ENCODE results near the gene TCF4. TPM values are rescaled to one million over a fixed set of nuclear protein-coding genes. Genes with fewer than 3 reads are reported as not detected.

The TCF4 gene
- total and polyA plus RNA-seq, 10 donors: 14.6 to 200 (median 153) TPM

DNA sequence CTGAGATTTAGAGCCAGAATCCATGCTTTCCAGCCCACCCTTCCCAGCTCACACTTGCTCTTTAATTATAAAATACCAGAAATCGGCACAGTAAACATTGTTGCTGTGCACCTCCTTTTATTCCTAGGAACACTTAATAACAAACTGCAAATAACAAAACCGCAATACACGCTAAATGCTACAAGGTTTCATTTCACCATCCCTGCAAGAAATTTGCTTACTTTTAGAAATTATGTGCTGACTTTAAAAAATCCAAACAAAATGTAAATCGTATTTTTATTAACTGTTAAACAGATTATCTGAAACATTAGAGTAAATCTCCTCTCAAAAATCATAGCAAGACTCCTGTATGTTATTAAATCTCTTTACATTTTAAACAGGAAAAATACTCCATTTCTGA is 79.3 kb downstream of the TCF4 start:
- TF ChIP-seq POLR2AphosphoS5 (IDR thresholded peaks at IDR 0.05) (no peak), POLR2A (IDR thresholded peaks at IDR 0.05) (no peak)
- TF ChIP-seq, protein P1, sequence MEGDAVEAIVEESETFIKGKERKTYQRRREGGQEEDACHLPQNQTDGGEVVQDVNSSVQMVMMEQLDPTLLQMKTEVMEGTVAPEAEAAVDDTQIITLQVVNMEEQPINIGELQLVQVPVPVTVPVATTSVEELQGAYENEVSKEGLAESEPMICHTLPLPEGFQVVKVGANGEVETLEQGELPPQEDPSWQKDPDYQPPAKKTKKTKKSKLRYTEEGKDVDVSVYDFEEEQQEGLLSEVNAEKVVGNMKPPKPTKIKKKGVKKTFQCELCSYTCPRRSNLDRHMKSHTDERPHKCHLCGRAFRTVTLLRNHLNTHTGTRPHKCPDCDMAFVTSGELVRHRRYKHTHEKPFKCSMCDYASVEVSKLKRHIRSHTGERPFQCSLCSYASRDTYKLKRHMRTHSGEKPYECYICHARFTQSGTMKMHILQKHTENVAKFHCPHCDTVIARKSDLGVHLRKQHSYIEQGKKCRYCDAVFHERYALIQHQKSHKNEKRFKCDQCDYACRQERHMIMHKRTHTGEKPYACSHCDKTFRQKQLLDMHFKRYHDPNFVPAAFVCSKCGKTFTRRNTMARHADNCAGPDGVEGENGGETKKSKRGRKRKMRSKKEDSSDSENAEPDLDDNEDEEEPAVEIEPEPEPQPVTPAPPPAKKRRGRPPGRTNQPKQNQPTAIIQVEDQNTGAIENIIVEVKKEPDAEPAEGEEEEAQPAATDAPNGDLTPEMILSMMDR (IDR thresholded peaks at IDR 0.05 in 8 of 11, conservative IDR thresholded peaks at IDR 0.05 in 3 of 11): no peak
- WGBS, 5 donors: 66 to 90% (median 83%) methylated on average over 4 of the region's 4 CpGs
- Histone ChIP-seq H3K36me3 (no peaks in the 10 kb centered on the region), H3K9me3 (no peaks in the 10 kb centered on the region), H3K27ac (peak overlapping the region in 6 of 8 donors; percentile 76 to 90 (median 82)), H3K4me3 (no peak overlapping the region), H3K27me3 (replicated peaks in 1 of 7) (no peaks in the 10 kb centered on the region), H3K4me1 (peaks cover 0 to 71% (median 29%) of the 10 kb centered on the region in 6 donors)
- no peak for DNase-seq
- intact Hi-C loops (cut with DNase I; ENCODE audit: low total_unique reads): no loop called here

DNA sequence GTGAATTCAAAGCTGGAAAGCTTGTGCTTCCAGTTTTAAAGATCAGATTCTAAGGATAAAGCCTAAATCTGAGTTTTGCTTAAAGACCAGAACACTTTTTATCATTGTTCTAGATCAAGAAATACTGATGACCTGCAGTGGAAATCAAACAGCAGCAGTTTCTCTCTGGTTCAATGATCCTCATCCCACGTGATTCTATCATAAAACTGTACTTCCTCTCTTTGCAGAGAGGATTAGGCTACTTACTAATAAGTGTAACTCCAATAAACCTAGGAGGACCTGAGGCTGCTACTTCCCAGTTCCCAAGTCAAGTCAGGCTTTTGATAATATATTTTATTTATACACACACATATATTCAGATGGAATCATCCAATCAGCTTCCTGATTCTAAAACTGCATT is 81.9 kb downstream of the TCF4 start:
- intact Hi-C loops (cut with DNase I; ENCODE audit: low total_unique reads): no loop called here
- Histone ChIP-seq H3K4me1 (peaks cover 0 to 63% (median 30%) of the 10 kb centered on the region in 6 donors), H3K9me3 (no peaks in the 10 kb centered on the region), H3K36me3 (no peaks in the 10 kb centered on the region), H3K27ac (peak overlapping the region in 5 of 8 donors; percentile 16 to 53 (median 39)), H3K27me3 (replicated peaks in 1 of 7) (no peaks in the 10 kb centered on the region), H3K4me3 (no peak overlapping the region)
- TF ChIP-seq POLR2A (IDR thresholded peaks at IDR 0.05): no peak
- TF ChIP-seq, protein P1 (IDR thresholded peaks at IDR 0.05 in 8 of 11, conservative IDR thresholded peaks at IDR 0.05 in 3 of 11): peak in 1 of 11 experiments; percentile 5
- 0 to 26% (median 14%) methylated on average over 1 of the region's 1 CpG for WGBS, 5 donors
- DNase-seq: no peak

DNA sequence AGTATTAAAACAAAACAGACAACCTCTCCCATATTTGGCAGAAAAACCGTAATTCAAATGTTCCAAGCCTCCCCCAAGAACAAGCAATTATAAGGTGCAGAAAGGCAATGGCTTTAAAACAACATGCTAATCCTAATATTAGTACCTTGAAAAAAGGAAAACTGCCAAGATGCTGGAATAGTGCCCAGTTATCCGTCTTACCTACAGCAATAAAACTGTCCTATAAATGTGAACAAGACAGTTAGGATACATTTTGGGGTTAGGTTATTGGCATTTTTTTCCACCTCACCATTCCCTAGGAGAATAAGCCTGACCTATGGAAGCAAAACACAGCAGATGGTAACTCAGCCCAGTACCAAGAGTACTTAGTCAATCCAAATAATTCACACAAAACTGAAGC is 83.2 kb downstream of the TCF4 start:
- WGBS, 5 donors: 84 to 93% (median 90%) methylated on average over 2 of the region's 2 CpGs
- peaks cover 9 to 61% (median 38%) of the 10 kb centered on the region in 6 donors for H3K4me1 ChIP-seq
- H3K27ac ChIP-seq: no peak overlapping the region
- TF ChIP-seq POLR2A (IDR thresholded peaks at IDR 0.05) (no peak), POLR2AphosphoS5 (IDR thresholded peaks at IDR 0.05) (no peak)
- TF ChIP-seq, protein P1 (IDR thresholded peaks at IDR 0.05 in 8 of 11, conservative IDR thresholded peaks at IDR 0.05 in 3 of 11): no peak
- H3K4me3 ChIP-seq: no peak overlapping the region
- no peaks in the 10 kb centered on the region for H3K9me3 ChIP-seq
- no peaks in the 10 kb centered on the region for H3K36me3 ChIP-seq
- intact Hi-C loops (cut with DNase I; ENCODE audit: low total_unique reads): no loop called here
- H3K27me3 ChIP-seq (replicated peaks in 1 of 7): no peaks in the 10 kb centered on the region
- DNase-seq: no peak

DNA sequence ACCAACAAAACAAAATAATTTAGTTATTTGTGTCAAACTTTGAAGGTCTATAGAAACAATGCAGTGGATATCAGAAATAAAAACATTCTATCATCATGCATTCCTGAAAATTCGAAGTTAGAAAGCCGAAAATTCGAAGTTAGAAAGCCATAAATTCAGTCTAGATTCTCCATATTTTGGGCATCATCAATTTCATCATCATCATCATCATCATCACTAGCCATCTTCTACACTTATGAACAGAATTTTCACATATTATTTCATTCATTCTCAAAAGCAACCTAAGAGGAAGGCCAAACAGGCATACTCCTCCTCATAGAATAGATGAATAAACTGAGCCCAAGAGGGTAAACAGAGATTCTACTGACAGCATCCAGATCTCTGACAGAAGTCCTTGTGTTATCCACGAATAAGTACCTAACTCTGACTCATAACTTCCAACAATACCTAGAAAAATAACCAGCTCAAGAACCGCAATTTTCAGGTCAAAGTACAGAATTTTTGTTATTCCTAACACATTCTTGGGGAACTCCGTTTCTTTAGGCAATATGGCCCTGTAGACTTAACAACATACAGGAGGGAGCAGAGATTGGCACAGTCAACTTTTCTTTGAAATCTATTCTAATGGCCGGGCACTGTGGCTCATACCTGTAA is 84.7 kb downstream of the TCF4 start:
- no peaks in the 10 kb centered on the region for H3K27me3 ChIP-seq (replicated peaks in 1 of 7)
- WGBS, 5 donors: 81 to 95% (median 91%) methylated on average over 7 of the region's 7 CpGs
- peaks cover 9 to 50% (median 30%) of the 10 kb centered on the region in 6 donors for H3K4me1 ChIP-seq
- DNase-seq: no peak
- intact Hi-C loops (cut with DNase I; ENCODE audit: low total_unique reads): no loop called here
- H3K27ac ChIP-seq: no peak overlapping the region
- H3K9me3 ChIP-seq: no peaks in the 10 kb centered on the region
- TF ChIP-seq POLR2A (IDR thresholded peaks at IDR 0.05) (no peak), POLR2AphosphoS5 (IDR thresholded peaks at IDR 0.05) (no peak)
- TF ChIP-seq, protein P1 (IDR thresholded peaks at IDR 0.05 in 8 of 11, conservative IDR thresholded peaks at IDR 0.05 in 3 of 11): no peak
- H3K36me3 ChIP-seq: no peaks in the 10 kb centered on the region
- no peak overlapping the region for H3K4me3 ChIP-seq

Data from spleen (tissue), 11 donors.